ENCODE results near the gene CKMT2. TPM values are rescaled to one million over a fixed set of nuclear protein-coding genes. Genes with fewer than 3 reads are reported as not detected.

CKMT2 gene
- total and polyA plus RNA-seq, 2 experiments from 2014 or later = 2.9 to 8.2 TPM

DNA sequence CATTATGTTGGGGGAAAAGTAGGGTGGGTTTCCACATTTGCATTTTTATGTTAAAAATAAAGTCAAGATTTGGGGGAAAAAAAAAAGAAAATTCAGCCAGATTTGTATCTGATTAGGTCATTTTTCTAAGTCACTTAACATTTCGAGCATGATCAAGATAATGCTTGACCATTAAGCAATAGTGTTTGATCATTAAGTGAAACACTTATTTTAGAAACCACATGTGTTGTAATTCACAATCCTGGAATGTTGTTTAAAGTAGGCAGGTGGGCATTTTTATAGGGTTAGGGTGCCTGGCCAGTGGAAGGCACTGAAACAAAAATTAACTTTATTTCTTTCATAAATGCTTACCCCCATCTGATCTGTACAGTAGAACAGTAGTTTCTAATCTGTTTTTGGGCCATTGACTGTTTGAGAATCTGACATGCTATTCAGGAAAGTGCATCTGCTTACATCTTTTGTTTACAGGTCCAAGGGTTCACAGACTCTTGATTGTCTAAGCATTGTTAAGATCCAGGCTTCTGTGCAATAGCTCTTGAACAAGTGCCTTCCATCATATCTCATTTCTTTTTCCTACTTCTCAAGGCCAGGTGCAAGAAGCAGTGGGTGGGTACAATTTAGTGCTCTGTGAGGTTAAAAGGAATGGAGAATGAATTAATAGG, 77.4 kb downstream of the CKMT2 start:
- no peaks in the 10 kb centered on the region for H3K9me2 ChIP-seq (ENCODE audit: insufficient read depth)
- H3K4me3 Mint-ChIP-seq = no peak overlapping the region
- peaks cover 9% of the 10 kb centered on the region; the same call in 1 of the 3 replicates for H3K36me3 Mint-ChIP-seq (ENCODE audit: low read depth)
- no peak overlapping the region for H2AFZ ChIP-seq
- H3K4me1 Mint-ChIP-seq = peaks cover 8% of the 10 kb centered on the region
- TF ChIP-seq CTCF (conservative IDR thresholded peaks at IDR 0.05; ENCODE audit: low read depth in 2 of 2) (no peak), EZH2phosphoT487 (IDR thresholded peaks at IDR 0.05; ENCODE audit: unreplicated experiment) (no peak), STAT1 (IDR thresholded peaks at IDR 0.05; ENCODE audit: unreplicated experiment) (no peak), EZH2 (IDR thresholded peaks at IDR 0.05; ENCODE audit: low read depth, unreplicated experiment) (no peak), ZNF331 (CRISPR knock-in tag; IDR thresholded peaks at IDR 0.05; ENCODE audit: low read depth) (no peak), CREB1 (CRISPR knock-in tag; IDR thresholded peaks at IDR 0.05; ENCODE audit: low read depth) (no peak), NANOG (IDR thresholded peaks at IDR 0.05; ENCODE audit: borderline replicate concordance) (no peak), ZNF114 (CRISPR knock-in tag; IDR thresholded peaks at IDR 0.05) (no peak)
- TF ChIP-seq, protein P1, sequence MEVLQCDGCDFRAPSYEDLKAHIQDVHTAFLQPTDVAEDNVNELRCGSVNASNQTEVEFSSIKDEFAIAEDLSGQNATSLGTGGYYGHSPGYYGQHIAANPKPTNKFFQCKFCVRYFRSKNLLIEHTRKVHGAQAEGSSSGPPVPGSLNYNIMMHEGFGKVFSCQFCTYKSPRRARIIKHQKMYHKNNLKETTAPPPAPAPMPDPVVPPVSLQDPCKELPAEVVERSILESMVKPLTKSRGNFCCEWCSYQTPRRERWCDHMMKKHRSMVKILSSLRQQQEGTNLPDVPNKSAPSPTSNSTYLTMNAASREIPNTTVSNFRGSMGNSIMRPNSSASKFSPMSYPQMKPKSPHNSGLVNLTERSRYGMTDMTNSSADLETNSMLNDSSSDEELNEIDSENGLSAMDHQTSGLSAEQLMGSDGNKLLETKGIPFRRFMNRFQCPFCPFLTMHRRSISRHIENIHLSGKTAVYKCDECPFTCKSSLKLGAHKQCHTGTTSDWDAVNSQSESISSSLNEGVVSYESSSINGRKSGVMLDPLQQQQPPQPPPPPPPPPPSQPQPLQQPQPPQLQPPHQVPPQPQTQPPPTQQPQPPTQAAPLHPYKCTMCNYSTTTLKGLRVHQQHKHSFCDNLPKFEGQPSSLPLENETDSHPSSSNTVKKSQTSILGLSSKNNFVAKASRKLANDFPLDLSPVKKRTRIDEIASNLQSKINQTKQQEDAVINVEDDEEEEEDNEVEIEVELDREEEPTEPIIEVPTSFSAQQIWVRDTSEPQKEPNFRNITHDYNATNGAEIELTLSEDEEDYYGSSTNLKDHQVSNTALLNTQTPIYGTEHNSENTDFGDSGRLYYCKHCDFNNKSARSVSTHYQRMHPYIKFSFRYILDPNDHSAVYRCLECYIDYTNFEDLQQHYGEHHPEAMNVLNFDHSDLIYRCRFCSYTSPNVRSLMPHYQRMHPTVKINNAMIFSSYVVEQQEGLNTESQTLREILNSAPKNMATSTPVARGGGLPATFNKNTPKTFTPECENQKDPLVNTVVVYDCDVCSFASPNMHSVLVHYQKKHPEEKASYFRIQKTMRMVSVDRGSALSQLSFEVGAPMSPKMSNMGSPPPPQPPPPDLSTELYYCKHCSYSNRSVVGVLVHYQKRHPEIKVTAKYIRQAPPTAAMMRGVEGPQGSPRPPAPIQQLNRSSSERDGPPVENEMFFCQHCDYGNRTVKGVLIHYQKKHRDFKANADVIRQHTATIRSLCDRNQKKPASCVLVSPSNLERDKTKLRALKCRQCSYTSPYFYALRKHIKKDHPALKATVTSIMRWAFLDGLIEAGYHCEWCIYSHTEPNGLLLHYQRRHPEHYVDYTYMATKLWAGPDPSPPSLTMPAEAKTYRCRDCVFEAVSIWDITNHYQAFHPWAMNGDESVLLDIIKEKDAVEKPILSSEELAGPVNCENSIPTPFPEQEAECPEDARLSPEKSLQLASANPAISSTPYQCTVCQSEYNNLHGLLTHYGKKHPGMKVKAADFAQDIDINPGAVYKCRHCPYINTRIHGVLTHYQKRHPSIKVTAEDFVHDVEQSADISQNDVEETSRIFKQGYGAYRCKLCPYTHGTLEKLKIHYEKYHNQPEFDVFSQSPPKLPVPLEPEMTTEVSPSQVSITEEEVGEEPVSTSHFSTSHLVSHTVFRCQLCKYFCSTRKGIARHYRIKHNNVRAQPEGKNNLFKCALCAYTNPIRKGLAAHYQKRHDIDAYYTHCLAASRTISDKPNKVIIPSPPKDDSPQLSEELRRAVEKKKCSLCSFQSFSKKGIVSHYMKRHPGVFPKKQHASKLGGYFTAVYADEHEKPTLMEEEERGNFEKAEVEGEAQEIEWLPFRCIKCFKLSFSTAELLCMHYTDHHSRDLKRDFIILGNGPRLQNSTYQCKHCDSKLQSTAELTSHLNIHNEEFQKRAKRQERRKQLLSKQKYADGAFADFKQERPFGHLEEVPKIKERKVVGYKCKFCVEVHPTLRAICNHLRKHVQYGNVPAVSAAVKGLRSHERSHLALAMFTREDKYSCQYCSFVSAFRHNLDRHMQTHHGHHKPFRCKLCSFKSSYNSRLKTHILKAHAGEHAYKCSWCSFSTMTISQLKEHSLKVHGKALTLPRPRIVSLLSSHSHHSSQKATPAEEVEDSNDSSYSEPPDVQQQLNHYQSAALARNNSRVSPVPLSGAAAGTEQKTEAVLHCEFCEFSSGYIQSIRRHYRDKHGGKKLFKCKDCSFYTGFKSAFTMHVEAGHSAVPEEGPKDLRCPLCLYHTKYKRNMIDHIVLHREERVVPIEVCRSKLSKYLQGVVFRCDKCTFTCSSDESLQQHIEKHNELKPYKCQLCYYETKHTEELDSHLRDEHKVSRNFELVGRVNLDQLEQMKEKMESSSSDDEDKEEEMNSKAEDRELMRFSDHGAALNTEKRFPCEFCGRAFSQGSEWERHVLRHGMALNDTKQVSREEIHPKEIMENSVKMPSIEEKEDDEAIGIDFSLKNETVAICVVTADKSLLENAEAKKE (CRISPR knock-in tag; IDR thresholded peaks at IDR 0.05) = no peak
- TF ChIP-seq, protein P2, sequence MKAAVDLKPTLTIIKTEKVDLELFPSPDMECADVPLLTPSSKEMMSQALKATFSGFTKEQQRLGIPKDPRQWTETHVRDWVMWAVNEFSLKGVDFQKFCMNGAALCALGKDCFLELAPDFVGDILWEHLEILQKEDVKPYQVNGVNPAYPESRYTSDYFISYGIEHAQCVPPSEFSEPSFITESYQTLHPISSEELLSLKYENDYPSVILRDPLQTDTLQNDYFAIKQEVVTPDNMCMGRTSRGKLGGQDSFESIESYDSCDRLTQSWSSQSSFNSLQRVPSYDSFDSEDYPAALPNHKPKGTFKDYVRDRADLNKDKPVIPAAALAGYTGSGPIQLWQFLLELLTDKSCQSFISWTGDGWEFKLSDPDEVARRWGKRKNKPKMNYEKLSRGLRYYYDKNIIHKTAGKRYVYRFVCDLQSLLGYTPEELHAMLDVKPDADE (IDR thresholded peaks at IDR 0.05) = no peak
- TF ChIP-seq, protein P3, sequence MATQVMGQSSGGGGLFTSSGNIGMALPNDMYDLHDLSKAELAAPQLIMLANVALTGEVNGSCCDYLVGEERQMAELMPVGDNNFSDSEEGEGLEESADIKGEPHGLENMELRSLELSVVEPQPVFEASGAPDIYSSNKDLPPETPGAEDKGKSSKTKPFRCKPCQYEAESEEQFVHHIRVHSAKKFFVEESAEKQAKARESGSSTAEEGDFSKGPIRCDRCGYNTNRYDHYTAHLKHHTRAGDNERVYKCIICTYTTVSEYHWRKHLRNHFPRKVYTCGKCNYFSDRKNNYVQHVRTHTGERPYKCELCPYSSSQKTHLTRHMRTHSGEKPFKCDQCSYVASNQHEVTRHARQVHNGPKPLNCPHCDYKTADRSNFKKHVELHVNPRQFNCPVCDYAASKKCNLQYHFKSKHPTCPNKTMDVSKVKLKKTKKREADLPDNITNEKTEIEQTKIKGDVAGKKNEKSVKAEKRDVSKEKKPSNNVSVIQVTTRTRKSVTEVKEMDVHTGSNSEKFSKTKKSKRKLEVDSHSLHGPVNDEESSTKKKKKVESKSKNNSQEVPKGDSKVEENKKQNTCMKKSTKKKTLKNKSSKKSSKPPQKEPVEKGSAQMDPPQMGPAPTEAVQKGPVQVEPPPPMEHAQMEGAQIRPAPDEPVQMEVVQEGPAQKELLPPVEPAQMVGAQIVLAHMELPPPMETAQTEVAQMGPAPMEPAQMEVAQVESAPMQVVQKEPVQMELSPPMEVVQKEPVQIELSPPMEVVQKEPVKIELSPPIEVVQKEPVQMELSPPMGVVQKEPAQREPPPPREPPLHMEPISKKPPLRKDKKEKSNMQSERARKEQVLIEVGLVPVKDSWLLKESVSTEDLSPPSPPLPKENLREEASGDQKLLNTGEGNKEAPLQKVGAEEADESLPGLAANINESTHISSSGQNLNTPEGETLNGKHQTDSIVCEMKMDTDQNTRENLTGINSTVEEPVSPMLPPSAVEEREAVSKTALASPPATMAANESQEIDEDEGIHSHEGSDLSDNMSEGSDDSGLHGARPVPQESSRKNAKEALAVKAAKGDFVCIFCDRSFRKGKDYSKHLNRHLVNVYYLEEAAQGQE (IDR thresholded peaks at IDR 0.05; ENCODE audit: unreplicated experiment) = no peak
- H3K4me2 ChIP-seq = no peak overlapping the region
- no peak overlapping the region for H3K27ac Mint-ChIP-seq
- H3K36me3 ChIP-seq (ENCODE audit: insufficient read depth) = 0 out of 2 replicates have a peak, but pooled peaks cover 13% of the 10 kb centered on the region
- H4K20me1 ChIP-seq (replicated peaks; ENCODE audit: insufficient read depth) = no peaks in the 10 kb centered on the region; the same call in 1 of the 2 replicates
- H3K79me2 ChIP-seq (replicated peaks; ENCODE audit: insufficient read depth) = no peaks in the 10 kb centered on the region
- H3F3A ChIP-seq (replicated peaks; ENCODE audit: low read depth) = no peaks in the 10 kb centered on the region
- no peaks in the 10 kb centered on the region for H3K9me3 Mint-ChIP-seq
- H3K27me3 Mint-ChIP-seq (ENCODE audit: insufficient read depth, low read depth, poor library complexity) = no peaks in the 10 kb centered on the region
- H3K27me3 ChIP-seq (ENCODE audit: insufficient read depth) = no peaks in the 10 kb centered on the region
- ATAC-seq (no peak), DNase-seq (ENCODE audit: low spot score) (no peak)
- H3K27ac ChIP-seq (ENCODE audit: low read depth) = no peak overlapping the region
- H3K4me3 ChIP-seq = no peak overlapping the region
- H3K4me1 ChIP-seq (ENCODE audit: insufficient read depth) = no peaks in the 10 kb centered on the region

Data from GM23338 (cell line).